Epithelial cell of proximal tubule (primary cell): ENCODE data around the gene SNAPC4. TPM values are rescaled to one million over a fixed set of nuclear protein-coding genes. Genes with fewer than 3 reads are reported as not detected.

Source experiments
- DNase-seq: peaks from one replicate; pipeline ENCODE4 v3.0.0-alpha.2; 2011; ENCODE audit warnings: low read depth
- H3K4me3 ChIP-seq: 2 replicates; pipeline ENCODE4 v1.5.1; 2011; ENCODE audit warnings: low read depth, mild to moderate bottlenecking, low read length
- total RNA-seq: library from RNA; depleted of rRNA; stranded (reverse); fragments of >200 nt; gene quantifications from 2 replicates; pipeline ENCODE4 v1.2.3, GENCODE V29; 2015
- TF ChIP-seq, protein P1 (sequence below): conservative IDR thresholded peaks from 2 replicates; pipeline ENCODE4 v1.5.1; 2012; ENCODE audit warnings: low read depth, mild to moderate bottlenecking, low read length

The SNAPC4 gene
- total RNA-seq, 1 donor from 2014 or later, result 22.4 TPM

DNA sequence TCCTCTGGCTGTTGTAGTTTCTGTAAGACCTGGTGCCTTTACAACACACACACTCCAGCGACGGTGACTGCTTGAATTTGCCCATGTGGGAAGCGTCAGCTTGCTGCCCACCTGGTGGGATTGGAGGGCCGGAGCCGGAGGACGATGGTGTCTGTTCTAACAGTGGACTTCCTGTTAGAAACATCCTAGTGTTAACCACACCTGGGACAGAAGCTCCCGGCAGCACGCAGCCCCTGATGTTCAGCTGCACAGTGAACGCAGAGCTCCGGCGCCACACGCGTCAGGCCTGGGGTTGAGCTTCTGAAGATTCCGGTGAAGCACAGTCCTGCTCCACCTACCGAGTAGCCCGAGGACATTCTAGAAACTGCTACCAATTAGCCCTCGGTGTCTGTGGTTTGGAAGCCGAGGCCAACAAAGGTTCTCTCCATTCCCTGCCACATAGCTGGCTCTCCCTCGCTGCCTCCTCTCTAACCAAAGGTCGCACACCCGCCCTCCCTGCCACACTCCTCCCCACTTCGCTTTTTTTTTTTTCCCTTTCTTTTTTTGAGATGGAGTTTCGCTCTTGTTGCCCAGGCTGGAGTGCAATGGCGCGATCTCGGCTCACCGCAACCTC lies 24.9 kb upstream of the SNAPC4 start:
- TF ChIP-seq, protein P1, sequence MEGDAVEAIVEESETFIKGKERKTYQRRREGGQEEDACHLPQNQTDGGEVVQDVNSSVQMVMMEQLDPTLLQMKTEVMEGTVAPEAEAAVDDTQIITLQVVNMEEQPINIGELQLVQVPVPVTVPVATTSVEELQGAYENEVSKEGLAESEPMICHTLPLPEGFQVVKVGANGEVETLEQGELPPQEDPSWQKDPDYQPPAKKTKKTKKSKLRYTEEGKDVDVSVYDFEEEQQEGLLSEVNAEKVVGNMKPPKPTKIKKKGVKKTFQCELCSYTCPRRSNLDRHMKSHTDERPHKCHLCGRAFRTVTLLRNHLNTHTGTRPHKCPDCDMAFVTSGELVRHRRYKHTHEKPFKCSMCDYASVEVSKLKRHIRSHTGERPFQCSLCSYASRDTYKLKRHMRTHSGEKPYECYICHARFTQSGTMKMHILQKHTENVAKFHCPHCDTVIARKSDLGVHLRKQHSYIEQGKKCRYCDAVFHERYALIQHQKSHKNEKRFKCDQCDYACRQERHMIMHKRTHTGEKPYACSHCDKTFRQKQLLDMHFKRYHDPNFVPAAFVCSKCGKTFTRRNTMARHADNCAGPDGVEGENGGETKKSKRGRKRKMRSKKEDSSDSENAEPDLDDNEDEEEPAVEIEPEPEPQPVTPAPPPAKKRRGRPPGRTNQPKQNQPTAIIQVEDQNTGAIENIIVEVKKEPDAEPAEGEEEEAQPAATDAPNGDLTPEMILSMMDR, result no peak
- no peak overlapping the region for H3K4me3 ChIP-seq
- no peak for DNase-seq

DNA sequence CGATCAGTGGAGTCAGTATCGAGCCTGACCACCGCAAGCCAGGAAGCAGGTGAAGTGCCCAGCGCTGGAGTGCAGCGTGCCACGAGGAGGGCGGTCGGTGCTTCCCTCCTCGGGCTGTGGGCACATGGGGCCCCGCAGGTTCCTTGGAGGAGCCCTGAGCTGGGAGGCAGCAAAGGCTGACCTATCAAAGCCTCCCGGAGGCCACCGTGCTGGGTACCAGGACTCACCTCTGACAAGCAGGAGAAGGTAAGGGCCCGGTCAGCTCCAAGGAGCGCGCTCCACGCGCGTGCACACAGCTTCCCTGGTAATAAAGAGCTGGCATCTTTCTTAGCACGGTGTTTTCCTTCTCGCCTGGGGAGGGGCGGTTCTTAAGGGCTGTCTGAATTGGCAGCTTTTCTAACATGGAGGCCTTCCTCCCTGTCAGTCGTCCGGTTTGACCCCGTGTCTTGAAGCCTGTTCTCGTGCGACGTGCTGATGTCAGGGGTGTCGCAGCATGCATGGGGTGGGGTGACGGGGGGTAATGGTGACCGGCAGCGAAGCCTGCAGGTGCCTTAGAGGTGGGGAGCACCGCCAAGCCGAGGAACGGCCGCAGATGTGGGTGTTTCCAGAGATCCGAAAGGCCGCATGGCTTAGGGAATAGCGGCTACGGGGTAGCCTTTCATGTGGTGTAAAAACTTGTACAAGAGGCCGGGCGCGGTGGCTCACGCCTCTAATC lies 23.6 kb upstream of the SNAPC4 start:
- no peak for DNase-seq
- TF ChIP-seq, protein P1, result no peak
- H3K4me3 ChIP-seq, result no peak overlapping the region

DNA sequence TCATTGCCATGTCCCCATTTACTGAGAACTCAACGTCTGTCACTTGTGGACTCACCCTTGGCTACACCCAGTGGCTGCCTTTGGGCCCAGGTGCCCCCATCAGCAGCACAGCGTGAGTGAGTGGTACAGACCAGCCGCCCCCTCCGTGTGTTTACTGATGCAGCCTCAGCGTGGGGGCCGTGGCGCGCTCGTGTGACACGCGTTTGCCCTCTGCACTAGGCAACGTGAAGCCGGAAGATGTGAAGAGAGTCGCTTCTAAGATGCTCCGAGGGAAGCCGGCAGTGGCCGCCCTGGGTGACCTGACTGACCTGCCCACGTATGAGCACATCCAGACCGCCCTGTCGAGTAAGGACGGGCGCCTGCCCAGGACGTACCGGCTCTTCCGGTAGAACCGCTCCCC lies 22.9 kb upstream of the SNAPC4 start:
- TF ChIP-seq, protein P1, result no peak
- no peak overlapping the region for H3K4me3 ChIP-seq
- DNase-seq, result no peak

DNA sequence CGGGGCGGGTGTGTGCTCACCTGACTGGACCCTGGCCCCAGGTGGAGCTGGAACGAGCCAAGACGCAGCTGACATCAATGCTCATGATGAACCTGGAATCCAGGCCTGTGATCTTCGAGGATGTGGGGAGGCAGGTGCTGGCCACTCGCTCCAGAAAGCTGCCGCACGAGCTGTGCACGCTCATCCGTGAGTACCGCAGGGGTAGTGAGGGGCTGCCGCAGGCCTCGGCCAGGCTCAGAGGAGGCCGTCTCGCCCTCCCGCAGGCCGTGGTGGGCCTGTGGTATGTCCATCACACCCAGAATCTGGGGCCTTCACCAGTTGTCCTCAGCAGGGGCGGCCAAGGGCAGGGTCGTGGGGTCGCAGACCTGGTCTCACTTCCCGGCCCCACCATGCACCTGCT lies 21.8 kb upstream of the SNAPC4 start:
- DNase-seq, result no peak
- H3K4me3 ChIP-seq, result no peak overlapping the region
- TF ChIP-seq, protein P1, result no peak

DNA sequence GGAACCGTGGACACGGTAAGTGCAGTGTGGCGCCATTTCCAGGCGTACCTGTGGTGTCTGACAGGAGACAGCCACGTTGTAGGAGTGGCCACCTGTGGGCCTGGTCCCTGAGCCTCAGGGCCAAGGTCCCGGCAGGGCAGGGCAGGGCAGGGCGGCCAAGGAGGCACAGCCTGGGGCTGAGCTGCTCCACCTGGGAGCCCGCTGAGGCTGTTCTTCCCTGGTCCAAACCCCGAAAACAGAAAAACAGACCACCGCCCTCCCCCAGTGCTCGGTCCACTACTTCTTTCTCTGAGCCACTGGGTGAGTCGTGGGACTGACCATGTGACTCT lies 19.1 kb upstream of the SNAPC4 start:
- TF ChIP-seq, protein P1, result no peak
- H3K4me3 ChIP-seq, result no peak overlapping the region
- no peak for DNase-seq

DNA sequence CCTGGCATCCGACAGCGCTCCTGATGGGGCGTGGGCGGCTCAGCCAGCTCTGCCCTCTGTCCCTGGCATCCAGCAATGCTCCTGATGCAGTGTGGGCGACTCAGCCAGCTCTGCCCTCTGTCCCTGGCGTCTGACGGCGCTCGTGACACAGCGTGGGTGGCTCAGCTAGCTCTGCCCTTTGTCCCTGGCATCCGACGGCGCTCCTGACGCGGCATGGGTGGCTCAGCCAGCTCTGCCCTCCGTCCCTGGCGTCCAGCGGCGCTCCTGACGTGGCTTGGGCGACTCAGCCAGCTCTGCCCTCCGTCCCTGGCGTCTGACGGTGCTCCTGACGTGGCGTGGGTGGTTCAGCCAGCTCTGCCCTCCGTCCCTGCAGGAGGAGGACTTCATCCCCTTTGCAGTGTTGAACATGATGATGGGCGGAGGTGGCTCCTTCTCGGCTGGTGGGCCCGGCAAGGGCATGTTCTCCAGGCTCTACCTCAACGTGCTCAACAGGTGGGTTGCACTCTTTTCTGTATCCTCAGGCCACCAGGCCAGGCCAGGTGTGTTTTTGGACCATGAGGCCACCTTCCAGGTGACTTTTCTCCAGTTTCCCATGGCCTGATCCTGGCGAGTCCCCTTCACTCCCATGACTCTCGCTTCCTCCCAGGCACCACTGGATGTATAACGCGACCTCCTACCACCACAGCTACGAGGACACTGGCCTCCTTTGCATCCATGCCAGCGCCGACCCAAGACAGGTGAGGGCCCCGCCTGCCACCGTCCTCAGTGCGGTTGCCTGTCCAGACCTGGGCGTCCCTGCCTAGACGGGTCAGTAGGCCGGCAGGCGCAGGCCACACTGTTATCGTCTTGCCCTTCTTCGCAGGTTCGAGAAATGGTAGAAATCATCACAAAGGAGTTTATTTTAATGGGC lies 18.5 kb upstream of the SNAPC4 start:
- H3K4me3 ChIP-seq, result no peak overlapping the region
- TF ChIP-seq, protein P1, result no peak
- no peak for DNase-seq
